ENCODE results near the gene ATP9B.

ATP9B gene

GRCh38 chr18:79400591-79401381, 331.6 kb downstream of the ATP9B start:
- Histone ChIP-seq H3K9me3 (ENCODE audit: control insufficient read depth in 1 of 2, low read length in 2 of 2) (no peaks in the 10 kb centered on the region), H3K4me1 (ENCODE audit: control insufficient read depth in 1 of 2, insufficient read depth in 2 of 2, low read length in 2 of 2) (peaks cover 0 to 22% of the 10 kb centered on the region in 2 donors), H3K27me3 (ENCODE audit: control insufficient read depth in 1 of 2, insufficient read depth in 2 of 2, low read length in 2 of 2) (peaks cover 3 to 19% of the 10 kb centered on the region in 2 donors), H3K36me3 (ENCODE audit: control insufficient read depth in 1 of 2, insufficient read depth in 2 of 2, low read length in 2 of 2) (no peaks in the 10 kb centered on the region), H3K27ac (ENCODE audit: low read depth, low read length) (peak overlapping the region; percentile 32), H3K9ac (ENCODE audit: low read depth in 1 of 2, low read length in 2 of 2) (peak overlapping the region in 1 of 2 donors; percentile 43), H3K4me3 (ENCODE audit: low read depth in 1 of 2, low read length in 2 of 2) (peak overlapping the region; percentile 48 to 50)

DNA sequence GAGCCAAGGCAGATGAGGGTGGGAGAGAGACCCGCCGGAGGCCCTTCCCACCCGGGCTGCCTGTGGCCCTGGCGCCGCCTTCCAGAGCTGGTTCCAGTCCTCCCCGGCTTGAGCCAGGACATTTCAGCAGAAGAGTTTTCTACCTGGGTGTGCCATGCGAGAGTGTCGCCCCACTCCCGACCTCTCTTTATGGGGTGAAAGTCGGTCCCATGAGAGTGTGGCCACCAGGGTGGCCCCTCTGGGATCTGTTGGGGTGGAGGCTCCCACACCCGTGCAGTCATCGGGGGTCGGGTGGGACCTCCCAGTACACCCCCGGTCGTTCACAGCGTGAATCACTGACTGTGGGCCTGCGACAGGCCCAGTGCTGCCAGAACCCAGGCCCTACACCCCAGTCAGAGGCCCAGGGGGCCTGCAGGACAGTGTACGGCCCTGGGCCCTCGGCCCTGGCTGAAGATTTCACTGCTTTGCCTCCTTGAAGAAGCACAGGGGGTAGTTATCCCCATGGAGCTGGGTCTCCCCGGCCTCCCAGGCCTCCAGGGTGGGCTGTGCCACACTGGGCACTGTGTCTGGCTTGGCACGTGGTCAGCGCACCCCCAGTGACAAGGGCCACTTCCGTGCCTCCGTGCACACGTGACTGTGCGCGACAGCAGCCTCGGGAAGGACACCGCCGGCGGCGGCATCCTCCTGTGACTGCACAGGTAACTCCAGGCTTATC, 332.5 kb downstream of the ATP9B start:
- H3K9ac ChIP-seq (ENCODE audit: low read depth in 1 of 2, low read length in 2 of 2): no peak overlapping the region

GRCh38 chr18:79402209-79402576, 333.0 kb downstream of the ATP9B start:
- Histone ChIP-seq H3K4me3 (ENCODE audit: low read depth in 1 of 2, low read length in 2 of 2) (no peak overlapping the region), H3K36me3 (ENCODE audit: control insufficient read depth in 1 of 2, insufficient read depth in 2 of 2, low read length in 2 of 2) (no peaks in the 10 kb centered on the region), H3K4me1 (ENCODE audit: control insufficient read depth in 1 of 2, insufficient read depth in 2 of 2, low read length in 2 of 2) (peaks cover 0 to 18% of the 10 kb centered on the region in 2 donors), H3K9me3 (ENCODE audit: control insufficient read depth in 1 of 2, low read length in 2 of 2) (no peaks in the 10 kb centered on the region), H3K27me3 (ENCODE audit: control insufficient read depth in 1 of 2, insufficient read depth in 2 of 2, low read length in 2 of 2) (peaks cover 3 to 14% of the 10 kb centered on the region in 2 donors), H3K27ac (ENCODE audit: low read depth, low read length) (no peak overlapping the region), H3K9ac (ENCODE audit: low read depth in 1 of 2, low read length in 2 of 2) (no peak overlapping the region)

More for the DNA sequence above, 332.5 kb downstream of the ATP9B start:
- Histone ChIP-seq H3K4me3 (ENCODE audit: low read depth in 1 of 2, low read length in 2 of 2) (no peak overlapping the region), H3K4me1 (ENCODE audit: control insufficient read depth in 1 of 2, insufficient read depth in 2 of 2, low read length in 2 of 2) (peaks cover 0 to 20% of the 10 kb centered on the region in 2 donors), H3K36me3 (ENCODE audit: control insufficient read depth in 1 of 2, insufficient read depth in 2 of 2, low read length in 2 of 2) (no peaks in the 10 kb centered on the region), H3K27ac (ENCODE audit: low read depth, low read length) (no peak overlapping the region), H3K9me3 (ENCODE audit: control insufficient read depth in 1 of 2, low read length in 2 of 2) (no peaks in the 10 kb centered on the region), H3K27me3 (ENCODE audit: control insufficient read depth in 1 of 2, insufficient read depth in 2 of 2, low read length in 2 of 2) (peaks cover 3 to 19% of the 10 kb centered on the region in 2 donors)

DNA sequence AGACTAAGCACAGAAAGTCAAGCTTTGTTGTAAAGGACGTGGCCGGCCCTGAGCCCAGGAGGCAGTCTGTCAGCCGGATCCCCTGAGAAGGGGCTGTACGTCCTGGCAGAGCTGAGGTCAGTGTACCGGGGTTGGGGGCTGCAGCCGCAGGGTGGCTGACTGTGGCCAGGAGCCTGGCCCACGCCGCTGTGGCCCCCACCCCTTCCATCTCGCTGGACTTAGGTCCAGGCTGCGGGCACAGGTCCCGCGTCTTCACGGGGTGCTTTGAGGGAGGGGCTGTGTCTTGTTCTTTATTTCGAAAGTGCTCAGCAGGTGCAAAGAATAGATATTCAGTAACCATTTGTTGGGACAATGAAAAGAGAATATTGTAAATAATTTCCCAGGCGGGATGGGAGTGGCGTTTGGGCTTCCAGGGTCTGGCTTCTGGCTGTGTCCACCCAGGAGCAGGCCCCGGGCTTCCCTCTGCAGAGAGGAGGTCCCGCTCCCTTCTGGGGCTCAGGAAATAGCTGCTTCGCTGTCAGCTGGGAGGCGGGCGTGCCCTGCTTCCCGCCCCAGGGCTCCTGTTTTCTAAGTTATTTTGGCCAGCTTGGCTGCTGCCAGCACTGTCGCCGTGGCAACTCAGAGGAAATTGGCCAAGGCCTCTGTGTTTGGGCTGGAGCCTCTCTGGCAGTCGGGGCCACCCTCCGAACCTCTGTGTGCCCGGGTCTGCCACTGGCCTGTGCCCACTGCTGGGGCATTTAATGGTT, 334.0 kb downstream of the ATP9B start:
- H3K9ac ChIP-seq (ENCODE audit: low read depth in 1 of 2, low read length in 2 of 2): peak overlapping the region in 1 of 2 donors; percentile 6
- peaks cover 0 to 15% of the 10 kb centered on the region in 2 donors for H3K4me1 ChIP-seq (ENCODE audit: control insufficient read depth in 1 of 2, insufficient read depth in 2 of 2, low read length in 2 of 2)
- peak overlapping the region; percentile 9 to 36 for H3K4me3 ChIP-seq (ENCODE audit: low read depth in 1 of 2, low read length in 2 of 2)
- H3K27me3 ChIP-seq (ENCODE audit: control insufficient read depth in 1 of 2, insufficient read depth in 2 of 2, low read length in 2 of 2): peaks cover 0 to 4% of the 10 kb centered on the region in 2 donors
- no peaks in the 10 kb centered on the region for H3K36me3 ChIP-seq (ENCODE audit: control insufficient read depth in 1 of 2, insufficient read depth in 2 of 2, low read length in 2 of 2)
- H3K27ac ChIP-seq (ENCODE audit: low read depth, low read length): no peak overlapping the region
- no peaks in the 10 kb centered on the region for H3K9me3 ChIP-seq (ENCODE audit: control insufficient read depth in 1 of 2, low read length in 2 of 2)

GRCh38 chr18:79403723-79404566, 334.8 kb downstream of the ATP9B start:
- H3K27ac ChIP-seq (ENCODE audit: low read depth, low read length): no peak overlapping the region
- no peaks in the 10 kb centered on the region for H3K27me3 ChIP-seq (ENCODE audit: control insufficient read depth in 1 of 2, insufficient read depth in 2 of 2, low read length in 2 of 2)
- no peak overlapping the region for H3K4me3 ChIP-seq (ENCODE audit: low read depth in 1 of 2, low read length in 2 of 2)
- peak overlapping the region in 1 of 2 donors; percentile 2 for H3K9ac ChIP-seq (ENCODE audit: low read depth in 1 of 2, low read length in 2 of 2)
- peaks cover 0 to 15% of the 10 kb centered on the region in 2 donors for H3K4me1 ChIP-seq (ENCODE audit: control insufficient read depth in 1 of 2, insufficient read depth in 2 of 2, low read length in 2 of 2)
- no peaks in the 10 kb centered on the region for H3K36me3 ChIP-seq (ENCODE audit: control insufficient read depth in 1 of 2, insufficient read depth in 2 of 2, low read length in 2 of 2)
- no peaks in the 10 kb centered on the region for H3K9me3 ChIP-seq (ENCODE audit: control insufficient read depth in 1 of 2, low read length in 2 of 2)

DNA sequence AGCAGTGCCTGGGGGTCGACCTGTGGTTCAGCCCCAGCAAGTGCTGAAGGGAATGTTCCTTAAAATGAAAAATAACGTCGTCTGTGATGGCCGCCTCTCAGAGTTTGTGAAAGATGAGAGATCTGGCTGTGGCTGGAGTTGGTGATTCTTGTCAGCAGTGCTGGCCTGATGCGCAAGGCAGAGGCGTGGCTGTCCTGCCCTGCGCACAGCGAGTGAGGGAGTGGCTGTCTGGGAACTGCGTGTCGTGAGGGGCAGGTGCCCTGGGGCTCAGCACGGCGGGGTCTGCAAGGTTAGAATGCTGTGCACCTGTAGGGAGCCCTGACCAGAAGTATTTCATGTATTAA, 335.3 kb downstream of the ATP9B start:
- Histone ChIP-seq H3K27me3 (ENCODE audit: control insufficient read depth in 1 of 2, insufficient read depth in 2 of 2, low read length in 2 of 2) (no peaks in the 10 kb centered on the region), H3K36me3 (ENCODE audit: control insufficient read depth in 1 of 2, insufficient read depth in 2 of 2, low read length in 2 of 2) (no peaks in the 10 kb centered on the region), H3K9me3 (ENCODE audit: control insufficient read depth in 1 of 2, low read length in 2 of 2) (no peaks in the 10 kb centered on the region), H3K4me3 (ENCODE audit: low read depth in 1 of 2, low read length in 2 of 2) (no peak overlapping the region), H3K9ac (ENCODE audit: low read depth in 1 of 2, low read length in 2 of 2) (peak overlapping the region in 1 of 2 donors; percentile 2), H3K4me1 (ENCODE audit: control insufficient read depth in 1 of 2, insufficient read depth in 2 of 2, low read length in 2 of 2) (peaks cover 0 to 15% of the 10 kb centered on the region in 2 donors), H3K27ac (ENCODE audit: low read depth, low read length) (no peak overlapping the region)

DNA sequence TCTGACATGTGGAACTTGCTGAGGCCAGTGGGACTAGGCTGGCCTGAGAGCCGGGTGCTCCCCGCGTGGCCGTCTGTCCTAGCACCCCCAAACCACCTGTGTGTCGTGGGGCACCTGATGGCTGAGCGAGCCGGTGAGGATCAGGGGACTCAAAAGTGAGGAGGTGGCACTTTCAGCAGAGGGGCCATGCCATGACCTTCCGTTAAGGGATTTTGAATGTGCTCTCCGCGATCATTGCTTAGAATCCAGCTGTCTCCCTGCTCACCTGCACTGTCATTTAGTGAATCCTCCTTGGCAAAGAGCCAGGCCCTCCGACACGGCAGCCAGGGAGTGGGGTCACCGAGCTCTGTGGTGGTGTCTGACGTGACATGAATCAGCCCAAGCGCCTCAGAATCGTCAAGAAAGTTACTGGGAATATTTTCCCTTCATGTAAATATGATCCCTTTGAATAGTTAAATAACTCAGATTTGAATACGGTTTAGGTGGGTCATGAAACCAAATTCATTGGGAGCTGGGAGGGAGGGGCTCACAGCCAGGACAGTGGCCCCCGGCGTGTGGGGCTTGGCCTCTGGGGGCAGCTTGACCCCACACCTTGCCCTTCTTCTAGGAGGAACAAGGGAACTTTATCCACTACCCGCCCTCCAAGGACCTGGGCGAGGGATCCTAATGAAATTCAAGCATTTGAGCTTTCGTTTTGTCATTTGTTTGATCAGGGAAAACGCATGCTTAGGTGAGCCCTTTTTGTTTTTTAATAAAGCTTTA, 336.0 kb downstream of the ATP9B start:
- H3K27me3 ChIP-seq (ENCODE audit: control insufficient read depth in 1 of 2, insufficient read depth in 2 of 2, low read length in 2 of 2): no peaks in the 10 kb centered on the region
- peak overlapping the region; percentile 64 for H3K27ac ChIP-seq (ENCODE audit: low read depth, low read length)
- no peak overlapping the region for H3K9ac ChIP-seq (ENCODE audit: low read depth in 1 of 2, low read length in 2 of 2)
- H3K4me3 ChIP-seq (ENCODE audit: low read depth in 1 of 2, low read length in 2 of 2): no peak overlapping the region
- peaks cover 0 to 15% of the 10 kb centered on the region in 2 donors for H3K4me1 ChIP-seq (ENCODE audit: control insufficient read depth in 1 of 2, insufficient read depth in 2 of 2, low read length in 2 of 2)
- no peaks in the 10 kb centered on the region for H3K36me3 ChIP-seq (ENCODE audit: control insufficient read depth in 1 of 2, insufficient read depth in 2 of 2, low read length in 2 of 2)
- no peaks in the 10 kb centered on the region for H3K9me3 ChIP-seq (ENCODE audit: control insufficient read depth in 1 of 2, low read length in 2 of 2)

DNA sequence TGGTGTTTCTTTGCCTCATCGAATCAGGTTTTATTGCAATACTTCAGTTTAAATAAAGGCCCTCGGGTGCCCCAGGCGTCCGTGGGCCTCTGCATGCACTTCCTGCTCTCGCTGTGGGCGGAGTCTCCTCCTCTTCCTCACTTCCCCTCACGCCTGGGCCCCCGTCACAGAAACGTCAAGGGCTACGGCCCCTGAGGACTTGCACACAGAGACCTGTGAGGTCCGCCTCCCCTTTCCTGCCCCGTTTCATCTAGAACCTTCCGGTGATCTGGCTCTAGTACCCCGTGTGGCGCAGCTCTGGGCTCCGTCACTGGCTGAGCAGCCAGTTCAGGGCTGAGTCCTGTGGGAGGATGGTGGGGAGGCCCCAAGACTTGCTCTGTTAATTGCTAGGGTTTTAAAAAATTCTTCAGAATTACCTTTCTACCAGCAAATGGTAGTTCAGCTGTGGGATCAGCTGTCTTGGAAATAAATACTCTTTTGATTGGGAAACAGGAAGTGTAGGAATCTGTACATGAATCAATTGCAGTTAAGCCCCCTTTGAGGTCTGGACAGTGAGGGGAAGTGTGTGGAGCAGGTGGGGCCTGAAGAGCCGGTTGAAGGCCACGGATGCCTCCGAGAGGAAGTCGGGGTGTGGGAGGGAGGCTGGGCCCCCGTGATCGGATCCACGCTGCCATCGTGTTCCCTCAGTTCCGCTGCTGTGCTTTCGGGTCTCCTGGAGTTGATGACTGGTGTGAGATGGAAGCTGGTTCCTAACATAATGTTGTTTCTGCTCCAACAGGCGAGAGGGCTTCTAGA, 336.8 kb downstream of the ATP9B start:
- Histone ChIP-seq H3K4me1 (ENCODE audit: control insufficient read depth in 1 of 2, insufficient read depth in 2 of 2, low read length in 2 of 2) (peaks cover 0 to 15% of the 10 kb centered on the region in 2 donors), H3K36me3 (ENCODE audit: control insufficient read depth in 1 of 2, insufficient read depth in 2 of 2, low read length in 2 of 2) (no peaks in the 10 kb centered on the region), H3K4me3 (ENCODE audit: low read depth in 1 of 2, low read length in 2 of 2) (peak overlapping the region in 1 of 2 donors; percentile 2), H3K9me3 (ENCODE audit: control insufficient read depth in 1 of 2, low read length in 2 of 2) (no peaks in the 10 kb centered on the region), H3K9ac (ENCODE audit: low read depth in 1 of 2, low read length in 2 of 2) (no peak overlapping the region), H3K27ac (ENCODE audit: low read depth, low read length) (no peak overlapping the region), H3K27me3 (ENCODE audit: control insufficient read depth in 1 of 2, insufficient read depth in 2 of 2, low read length in 2 of 2) (no peaks in the 10 kb centered on the region)
